ENCODE results near the gene ADAMTS17. TPM values are rescaled to one million over a fixed set of nuclear protein-coding genes. Genes with fewer than 3 reads are reported as not detected.

ADAMTS17 gene
- total RNA-seq, 2 donors from 2014 or later, result 0.37 to 1.1 TPM

DNA sequence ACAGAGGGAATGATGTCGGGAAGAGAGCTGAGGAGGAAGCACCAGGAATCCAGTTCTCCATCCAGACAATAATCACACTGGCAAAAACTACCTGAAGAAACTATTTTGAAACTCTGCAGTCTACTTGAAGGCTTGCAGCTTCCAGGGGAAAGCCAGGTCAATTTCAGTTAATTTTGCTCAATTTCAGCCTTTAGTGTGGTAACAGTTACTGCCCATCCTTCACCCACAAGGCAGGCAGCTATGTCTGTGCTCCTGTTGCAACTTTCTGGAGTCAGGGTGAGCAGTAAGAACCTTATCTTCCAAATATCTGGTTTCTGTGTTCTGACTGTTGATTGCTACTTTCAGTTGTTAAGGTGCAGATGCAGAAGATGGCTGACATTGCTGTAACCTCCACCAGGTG is 221.7 kb downstream of the ADAMTS17 start:
- Mint-ChIP-seq H3K36me3 (ENCODE audit: low read depth) (no peaks in the 10 kb centered on the region), H3K4me1 (no peaks in the 10 kb centered on the region), H3K27ac (no peak overlapping the region), H3K4me3 (no peak overlapping the region), H3K9me3 (peaks cover 13% of the 10 kb centered on the region), H3K27me3 (no peaks in the 10 kb centered on the region)
- no peak for ATAC-seq (replicated peaks)

GRCh38 chr15:100118546-100118945 is 223.2 kb downstream of the ADAMTS17 start:
- no peak overlapping the region for H3K27ac Mint-ChIP-seq
- H3K9me3 Mint-ChIP-seq, result peaks cover 13% of the 10 kb centered on the region

DNA sequence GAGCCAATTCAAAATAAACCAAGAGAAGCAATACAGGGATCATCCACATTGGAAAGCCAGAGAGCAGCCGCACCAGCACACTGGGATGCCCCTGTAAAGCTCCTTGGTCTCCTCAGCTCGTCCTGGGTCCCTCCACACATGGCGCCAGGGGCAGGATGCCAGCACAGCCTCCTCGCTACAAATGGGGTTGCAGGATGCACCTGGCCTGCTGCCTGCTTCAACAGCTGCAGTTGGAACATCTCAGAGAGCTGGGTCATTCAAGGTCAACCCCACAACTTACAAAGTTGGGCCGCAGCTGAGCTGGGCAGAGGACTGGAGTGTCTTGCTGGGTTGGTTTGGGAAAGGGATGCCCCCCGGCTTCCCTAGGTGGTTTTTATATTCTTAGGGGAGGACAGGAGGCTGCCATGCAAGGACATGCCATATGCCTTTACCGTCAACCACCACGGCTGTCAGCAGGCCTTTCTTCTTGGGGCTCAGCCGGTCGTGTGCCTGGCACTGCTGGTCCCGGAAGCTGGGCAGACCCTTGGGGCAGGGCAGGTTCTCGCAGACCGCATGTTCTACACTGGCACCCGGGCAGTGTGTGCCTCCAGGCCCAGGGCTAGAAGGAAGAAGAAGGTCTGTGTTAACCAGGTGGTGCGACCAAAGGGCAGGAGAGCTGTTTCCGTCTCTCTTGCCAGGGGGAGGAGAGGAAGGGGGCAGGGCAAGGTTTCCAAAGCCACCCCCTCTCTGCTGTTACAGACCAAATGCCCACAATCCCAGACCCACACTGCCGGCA is 225.2 kb downstream of the ADAMTS17 start:
- Mint-ChIP-seq H3K9me3 (peaks cover 13% of the 10 kb centered on the region), H3K27ac (no peak overlapping the region), H3K27me3 (no peaks in the 10 kb centered on the region)

More at GRCh38 chr15:100118546-100118945, 223.2 kb downstream of the ADAMTS17 start:
- Mint-ChIP-seq H3K4me1 (no peaks in the 10 kb centered on the region), H3K4me3 (no peak overlapping the region), H3K36me3 (ENCODE audit: low read depth) (no peaks in the 10 kb centered on the region), H3K27me3 (no peaks in the 10 kb centered on the region)
- no peak for ATAC-seq (replicated peaks)

DNA sequence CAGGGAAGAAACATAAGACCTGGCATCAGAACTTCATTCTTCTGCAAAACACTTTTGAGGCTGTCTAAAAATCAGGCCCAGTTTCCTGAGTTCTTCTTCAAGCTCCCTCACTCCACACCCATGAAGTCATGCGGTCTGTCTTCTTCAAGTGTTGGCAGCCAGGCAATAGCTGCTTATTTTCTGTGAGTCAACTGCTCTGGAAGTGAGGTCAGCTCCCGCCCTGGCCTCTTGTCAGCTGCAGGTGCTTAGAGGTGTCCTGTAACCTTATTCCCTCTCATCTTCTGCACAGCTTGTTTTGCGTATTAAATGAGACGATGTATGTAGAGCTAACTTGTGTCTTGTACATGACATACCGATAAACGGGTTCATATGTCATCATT is 226.1 kb downstream of the ADAMTS17 start:
- Mint-ChIP-seq H3K4me1 (peaks cover 18% of the 10 kb centered on the region), H3K9me3 (peaks cover 9% of the 10 kb centered on the region), H3K36me3 (ENCODE audit: low read depth) (no peaks in the 10 kb centered on the region), H3K27ac (no peak overlapping the region), H3K4me3 (no peak overlapping the region), H3K27me3 (no peaks in the 10 kb centered on the region)
- ATAC-seq (replicated peaks), result no peak

More for the DNA sequence above, 225.2 kb downstream of the ADAMTS17 start:
- ATAC-seq (replicated peaks), result no peak
- no peak overlapping the region for H3K4me3 Mint-ChIP-seq
- peaks cover 9% of the 10 kb centered on the region for H3K4me1 Mint-ChIP-seq
- H3K36me3 Mint-ChIP-seq (ENCODE audit: low read depth), result no peaks in the 10 kb centered on the region

- H3K27me3 Mint-ChIP-seq, result no peaks in the 10 kb centered on the region
- no peak overlapping the region for H3K4me3 Mint-ChIP-seq
- H3K36me3 Mint-ChIP-seq (ENCODE audit: low read depth), result no peaks in the 10 kb centered on the region
- H3K27ac Mint-ChIP-seq, result no peak overlapping the region
- H3K9me3 Mint-ChIP-seq, result peaks cover 9% of the 10 kb centered on the region
- no peak for ATAC-seq (replicated peaks)
- H3K4me1 Mint-ChIP-seq, result peaks cover 18% of the 10 kb centered on the region
Observed at GRCh38 chr15:100115066-100115710, 226.6 kb downstream of the ADAMTS17 start.

DNA sequence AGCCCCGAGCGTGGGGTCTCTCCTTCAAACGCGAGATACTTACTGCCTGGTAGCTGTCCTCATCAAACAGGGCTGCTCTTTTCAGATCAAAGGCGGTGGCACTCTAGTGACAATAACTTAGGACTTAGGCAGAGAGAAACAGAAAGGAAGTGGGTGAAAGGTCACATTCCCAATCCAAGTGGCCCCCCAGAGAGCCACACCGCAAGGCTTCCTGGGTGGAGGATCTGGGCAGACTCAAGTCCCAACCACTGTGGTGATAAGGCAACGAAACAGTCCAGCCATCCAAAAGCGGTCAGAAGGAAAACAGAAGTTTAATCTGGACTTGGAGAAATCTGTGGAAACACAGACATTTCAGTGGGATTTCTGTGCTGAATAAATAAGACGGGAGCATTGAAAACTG is 227.2 kb downstream of the ADAMTS17 start:
- H3K27me3 Mint-ChIP-seq, result no peaks in the 10 kb centered on the region
- no peaks in the 10 kb centered on the region for H3K36me3 Mint-ChIP-seq (ENCODE audit: low read depth)
- H3K9me3 Mint-ChIP-seq, result peaks cover 5% of the 10 kb centered on the region
- H3K27ac Mint-ChIP-seq, result peak overlapping the region; percentile 10
- no peak overlapping the region for H3K4me3 Mint-ChIP-seq
- ATAC-seq (replicated peaks), result no peak
- H3K4me1 Mint-ChIP-seq, result peaks cover 18% of the 10 kb centered on the region

- H3K36me3 Mint-ChIP-seq (ENCODE audit: low read depth), result no peaks in the 10 kb centered on the region
Observed at GRCh38 chr15:100114100-100114499, 227.7 kb downstream of the ADAMTS17 start.

DNA sequence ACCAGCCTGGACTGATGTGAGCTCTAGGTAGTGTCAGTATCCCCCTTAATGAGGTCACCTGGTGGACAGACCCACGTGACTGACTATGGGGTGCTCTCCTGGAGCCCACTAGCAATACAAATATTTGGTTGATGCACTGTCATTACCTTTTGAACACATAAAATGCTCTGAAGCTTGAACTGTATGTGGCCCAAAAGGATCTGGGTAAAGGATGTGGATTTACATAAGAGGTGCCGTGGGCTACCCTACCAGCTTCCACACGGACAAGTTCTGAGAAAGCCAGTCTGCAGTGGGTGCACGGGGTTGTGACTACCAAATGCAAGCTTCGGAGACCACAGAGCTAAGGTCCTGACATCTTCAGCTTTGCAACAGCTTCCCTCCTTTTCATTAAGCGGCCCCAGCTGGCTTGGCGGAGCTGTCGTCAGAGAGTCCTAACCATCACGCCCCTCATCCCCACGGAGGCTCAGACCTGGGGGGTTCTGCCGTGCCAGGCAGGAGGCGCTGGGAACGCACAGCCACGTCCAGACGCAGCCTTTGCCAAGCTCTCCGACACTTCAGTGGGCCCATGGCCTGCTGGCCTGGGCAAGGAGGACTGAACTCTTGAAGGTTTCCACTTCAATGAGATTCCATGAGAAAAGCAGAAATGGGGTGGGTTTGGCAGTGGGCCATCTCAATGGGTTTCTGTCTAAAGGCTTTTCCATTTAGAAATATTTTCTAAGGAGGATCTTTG is 228.3 kb downstream of the ADAMTS17 start:
- Mint-ChIP-seq H3K4me3 (no peak overlapping the region), H3K4me1 (peaks cover 18% of the 10 kb centered on the region), H3K9me3 (peaks cover 4% of the 10 kb centered on the region), H3K27me3 (no peaks in the 10 kb centered on the region), H3K36me3 (ENCODE audit: low read depth) (no peaks in the 10 kb centered on the region), H3K27ac (no peak overlapping the region)
- no peak for ATAC-seq (replicated peaks)

More at GRCh38 chr15:100114100-100114499, 227.7 kb downstream of the ADAMTS17 start:
- Mint-ChIP-seq H3K4me1 (peaks cover 18% of the 10 kb centered on the region), H3K27me3 (no peaks in the 10 kb centered on the region), H3K4me3 (no peak overlapping the region), H3K27ac (peak overlapping the region; percentile 10), H3K9me3 (peaks cover 4% of the 10 kb centered on the region)
- ATAC-seq (replicated peaks), result no peak

DNA sequence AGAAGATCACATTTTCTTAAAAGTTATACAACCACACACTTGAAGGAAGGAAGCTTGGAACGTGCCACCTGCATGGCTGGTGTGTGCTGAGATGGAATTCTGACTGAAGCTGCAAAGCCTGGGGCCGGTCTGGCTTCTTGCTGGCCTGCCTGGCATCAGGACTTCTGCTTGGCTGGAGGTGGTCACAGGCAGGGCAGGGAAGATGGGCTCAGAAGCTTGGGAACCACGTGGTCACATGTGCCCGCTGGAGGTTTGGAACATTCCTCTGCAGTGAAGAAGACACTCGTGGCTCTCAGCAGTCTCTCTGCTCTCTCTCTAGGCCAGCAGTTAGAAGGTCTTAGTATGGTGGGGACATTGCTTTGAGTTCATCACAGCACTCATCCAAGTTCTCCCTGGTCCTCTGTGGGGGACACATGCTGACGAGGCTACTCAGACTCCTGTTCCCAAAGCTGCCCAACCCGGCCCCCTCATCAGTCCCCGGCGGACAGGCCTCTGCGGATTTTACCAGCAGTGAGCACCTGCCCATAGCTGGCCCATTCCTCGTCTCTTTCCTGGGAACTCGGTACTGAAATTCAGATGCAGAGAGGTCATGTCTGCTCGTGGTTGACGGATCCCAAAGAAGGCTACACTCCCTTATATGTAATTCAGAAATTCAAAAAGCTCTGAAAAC is 229.0 kb downstream of the ADAMTS17 start:
- H3K36me3 Mint-ChIP-seq (ENCODE audit: low read depth), result no peaks in the 10 kb centered on the region
- peaks cover under 1% of the 10 kb centered on the region for H3K9me3 Mint-ChIP-seq
- H3K27me3 Mint-ChIP-seq, result no peaks in the 10 kb centered on the region
- peaks cover 18% of the 10 kb centered on the region for H3K4me1 Mint-ChIP-seq
- H3K27ac Mint-ChIP-seq, result peak overlapping the region; percentile 85
- H3K4me3 Mint-ChIP-seq, result peak overlapping the region; percentile 63
- ATAC-seq (replicated peaks), result no peak

DNA sequence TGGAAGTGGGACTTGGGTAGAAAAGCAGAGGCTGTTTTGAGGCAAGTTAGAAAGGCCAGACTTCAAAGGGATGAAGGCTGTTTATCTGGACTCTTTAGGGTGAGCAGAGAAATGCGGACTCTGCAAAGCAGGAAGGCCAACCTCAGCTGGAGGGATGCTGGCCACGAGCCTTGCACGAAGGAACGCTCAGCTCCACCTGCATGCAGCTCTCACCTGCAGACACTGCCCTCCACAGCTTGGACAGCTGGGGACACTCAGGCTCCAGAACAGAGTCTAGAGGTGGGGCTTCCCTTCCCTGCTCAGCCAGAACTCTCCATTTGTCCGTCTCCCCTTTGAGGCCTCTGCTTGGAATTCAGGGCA is 229.7 kb downstream of the ADAMTS17 start:
- H3K4me3 Mint-ChIP-seq, result peak overlapping the region; percentile 63
- H3K27ac Mint-ChIP-seq, result peak overlapping the region; percentile 85
- H3K4me1 Mint-ChIP-seq, result peaks cover 18% of the 10 kb centered on the region
- H3K36me3 Mint-ChIP-seq (ENCODE audit: low read depth), result no peaks in the 10 kb centered on the region
- no peaks in the 10 kb centered on the region for H3K27me3 Mint-ChIP-seq
- H3K9me3 Mint-ChIP-seq, result no peaks in the 10 kb centered on the region
- ATAC-seq (replicated peaks), result peak; percentile 8

- H3K4me3 Mint-ChIP-seq, result peak overlapping the region; percentile 63
- H3K27ac Mint-ChIP-seq, result peak overlapping the region; percentile 85
- H3K27me3 Mint-ChIP-seq, result no peaks in the 10 kb centered on the region
- peak; percentile 86 for ATAC-seq (replicated peaks)
- H3K9me3 Mint-ChIP-seq, result no peaks in the 10 kb centered on the region
- H3K36me3 Mint-ChIP-seq (ENCODE audit: low read depth), result no peaks in the 10 kb centered on the region
- peaks cover 18% of the 10 kb centered on the region for H3K4me1 Mint-ChIP-seq
Observed at GRCh38 chr15:100111125-100112060, 230.4 kb downstream of the ADAMTS17 start.

DNA sequence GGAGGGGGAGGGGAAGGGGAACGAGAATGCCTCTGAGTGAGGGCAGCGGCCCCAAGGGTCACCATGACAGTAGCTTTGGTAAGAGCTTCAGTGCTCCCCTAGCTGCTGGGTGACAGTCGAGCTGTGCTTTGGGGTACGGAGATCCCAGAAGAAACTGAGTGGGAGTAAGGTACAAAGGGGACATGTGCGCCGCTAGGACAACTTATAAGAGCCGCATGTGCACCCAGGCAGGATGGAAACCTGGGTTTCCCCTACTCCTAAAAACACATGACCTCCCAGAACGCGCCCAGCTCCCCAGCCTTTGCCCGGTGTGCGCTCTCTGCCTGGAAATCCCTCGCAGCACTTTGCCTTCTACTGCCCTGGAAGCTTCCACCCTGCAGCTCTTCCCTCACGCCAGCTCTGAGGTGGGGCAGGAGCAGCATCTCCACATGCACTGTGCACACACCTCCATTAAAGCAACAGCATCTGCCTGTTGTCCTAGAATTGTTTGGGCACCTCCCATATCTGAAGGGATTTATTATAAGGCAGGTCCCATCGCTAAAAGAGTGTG is 232.2 kb downstream of the ADAMTS17 start:
- no peak for ATAC-seq (replicated peaks)
- H3K27me3 Mint-ChIP-seq, result no peaks in the 10 kb centered on the region
- no peak overlapping the region for H3K27ac Mint-ChIP-seq
- H3K4me1 Mint-ChIP-seq, result peaks cover 18% of the 10 kb centered on the region
- H3K4me3 Mint-ChIP-seq, result no peak overlapping the region
- H3K36me3 Mint-ChIP-seq (ENCODE audit: low read depth), result no peaks in the 10 kb centered on the region
- H3K9me3 Mint-ChIP-seq, result no peaks in the 10 kb centered on the region

DNA sequence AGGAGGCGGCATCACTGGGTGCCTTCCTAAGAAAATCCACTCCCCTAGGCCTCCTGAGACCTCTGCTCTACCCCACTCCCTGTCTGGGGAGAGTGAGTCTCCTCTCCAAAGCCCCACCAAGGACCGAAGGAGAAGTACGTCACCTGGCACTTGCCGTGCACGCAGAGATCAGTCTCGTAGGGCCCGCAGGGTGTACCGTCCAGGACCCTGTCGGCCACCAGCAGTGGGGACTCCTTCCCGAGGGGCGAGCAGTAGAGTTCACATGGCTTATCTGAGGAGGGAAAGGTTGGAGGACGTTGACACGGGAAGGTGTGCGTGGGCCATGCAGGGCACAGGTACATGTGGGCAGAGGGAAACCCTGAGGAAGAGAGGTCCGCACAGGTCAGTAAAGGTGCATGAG is 232.9 kb downstream of the ADAMTS17 start:
- ATAC-seq (replicated peaks), result no peak
- Mint-ChIP-seq H3K9me3 (no peaks in the 10 kb centered on the region), H3K4me1 (peaks cover 18% of the 10 kb centered on the region), H3K4me3 (no peak overlapping the region), H3K27me3 (no peaks in the 10 kb centered on the region), H3K36me3 (ENCODE audit: low read depth) (no peaks in the 10 kb centered on the region), H3K27ac (no peak overlapping the region)

Data from activated T-helper 17 cell treated with anti-CD3 and anti-CD28 coated beads, Interleukin-2, amount 50 U/mL, for 72 hours (primary cell).